ENCODE measurements around the gene TMEM229B.
A peak's percentile ranks its signal among the peaks of the same experiment; 100 is the strongest.

The TMEM229B gene

GRCh38 chr14:67514650-67515385, 26.3 kb upstream of the TMEM229B start:
- peak; percentile 52 for DNase-seq

GRCh38 chr14:67514203-67514607, 25.7 kb upstream of the TMEM229B start:
- DNase-seq: peak; percentile 54

- no peak for DNase-seq
Measured at GRCh38 chr14:67513631-67514108, 25.1 kb upstream of the TMEM229B start.

- no peak for DNase-seq
Measured at GRCh38 chr14:67512463-67513310, 24.2 kb upstream of the TMEM229B start.

- DNase-seq: no peak
Measured at GRCh38 chr14:67510836-67511235, 22.3 kb upstream of the TMEM229B start.

- DNase-seq: no peak
Measured at GRCh38 chr14:67510121-67510520, 21.6 kb upstream of the TMEM229B start.

GRCh38 chr14:67508956-67509355, 20.4 kb upstream of the TMEM229B start:
- DNase-seq: no peak

GRCh38 chr14:67505254-67505653, 16.7 kb upstream of the TMEM229B start:
- no peak for DNase-seq

GRCh38 chr14:67503331-67503730, 14.8 kb upstream of the TMEM229B start:
- no peak for DNase-seq

- DNase-seq: no peak
Measured at GRCh38 chr14:67502867-67503266, 14.3 kb upstream of the TMEM229B start.

GRCh38 chr14:67501670-67502069, 13.1 kb upstream of the TMEM229B start:
- no peak for DNase-seq

- DNase-seq: no peak
Measured at GRCh38 chr14:67500981-67501380, 12.5 kb upstream of the TMEM229B start.

GRCh38 chr14:67497716-67498115, 9.2 kb upstream of the TMEM229B start:
- no peak for DNase-seq

GRCh38 chr14:67497216-67497615, 8.7 kb upstream of the TMEM229B start:
- DNase-seq: no peak

- DNase-seq: no peak
Measured at GRCh38 chr14:67495827-67496226, 7.3 kb upstream of the TMEM229B start.

- no peak for DNase-seq
Measured at GRCh38 chr14:67493092-67493717, 4.7 kb upstream of the TMEM229B start.

GRCh38 chr14:67492538-67492937, 4.0 kb upstream of the TMEM229B start:
- DNase-seq: no peak

GRCh38 chr14:67491741-67492507, 3.4 kb upstream of the TMEM229B start:
- peak; percentile 51 for DNase-seq

GRCh38 chr14:67491285-67491684, 2.8 kb upstream of the TMEM229B start:
- no peak for DNase-seq

- no peak for DNase-seq
Measured at GRCh38 chr14:67490196-67490595, 1.7 kb upstream of the TMEM229B start.

- no peak for DNase-seq
Measured at GRCh38 chr14:67487332-67487731, 1.2 kb downstream of the TMEM229B start.

GRCh38 chr14:67486890-67487289, 1.6 kb downstream of the TMEM229B start:
- DNase-seq: no peak
